ENCODE data around the gene DNAH5.
"Not testable (repeated sequence)": the region's sequence is repeated elsewhere in the genome, so short reads cannot be mapped to it uniquely, and the experiment has no call there.

The DNAH5 gene

GRCh38 chr5:13944560-13945199 is at the start of gene DNAH5:
TSS of gene DNAH5 (minus strand) at chr5:13944688. CDS start at chr5:13944438, 250 bp downstream.
- peak; percentile 31 to 39 for DNase-seq

GRCh38 chr5:13993926-13994325 is 49.4 kb upstream of the DNAH5 start:
- no peak for DNase-seq

DNA sequence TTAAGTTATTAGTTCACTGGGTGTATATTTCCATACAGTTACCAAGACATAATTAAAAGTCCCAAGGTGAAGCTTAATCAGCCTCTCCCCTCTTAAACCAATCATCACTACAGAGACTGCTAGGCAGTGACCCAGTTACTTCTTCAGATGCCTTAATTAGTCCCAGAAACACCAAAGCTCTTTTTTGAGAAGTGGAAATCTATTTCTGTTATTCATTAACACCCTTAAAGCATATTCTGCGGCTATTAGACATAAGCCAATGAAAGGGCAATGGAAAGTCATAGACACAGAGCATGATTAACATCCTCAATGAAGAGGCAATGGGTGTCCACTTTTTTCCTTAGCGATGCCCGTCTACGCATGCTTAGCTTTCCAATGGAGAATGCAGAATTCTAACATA is 48.3 kb upstream of the DNAH5 start:
- DNase-seq: no peak

DNA sequence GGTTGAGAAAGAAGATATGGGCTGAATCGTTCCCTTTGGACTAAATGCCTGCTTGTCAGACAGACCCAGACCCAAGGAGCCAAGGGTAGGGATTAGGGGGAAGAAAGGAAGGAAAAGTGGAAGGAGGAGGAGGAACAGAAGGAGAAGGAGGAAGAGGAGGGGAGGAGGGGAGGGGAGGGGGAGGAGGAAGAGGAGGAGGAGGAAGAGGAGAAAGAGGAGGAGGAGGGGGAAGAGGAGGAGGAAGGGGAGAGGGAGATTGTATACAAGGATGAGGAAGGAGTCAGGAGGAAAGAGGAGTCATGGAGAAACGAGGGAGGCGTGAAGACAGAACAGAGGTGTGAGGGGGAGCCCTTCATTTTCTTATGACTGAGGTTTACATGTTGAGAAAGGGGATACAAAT is 46.9 kb upstream of the DNAH5 start:
- no peak for DNase-seq

DNA sequence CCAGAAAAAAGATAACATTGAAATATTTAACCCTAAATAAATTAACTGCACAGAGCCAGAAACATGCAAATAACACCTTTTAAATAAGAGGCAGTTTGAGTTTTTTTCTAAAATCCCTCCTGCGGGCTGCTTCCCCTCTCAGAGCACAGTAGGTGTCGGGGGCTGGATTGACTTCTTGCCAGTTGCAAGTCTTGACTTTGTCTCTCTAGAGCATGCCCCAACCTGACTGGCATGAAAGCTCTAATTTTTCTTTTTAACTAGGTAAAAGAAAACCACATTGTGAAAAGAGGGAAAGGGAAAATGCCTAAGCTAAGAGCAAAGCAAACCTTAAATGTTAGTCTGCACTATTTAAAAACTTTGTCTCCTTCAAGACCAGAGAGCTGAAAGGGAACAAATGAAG is 46.4 kb upstream of the DNAH5 start:
- no peak for DNase-seq

GRCh38 chr5:13989832-13990231 is 45.3 kb upstream of the DNAH5 start:
- DNase-seq: no peak

- DNase-seq: peak; percentile 12 to 63
Measured at GRCh38 chr5:13987843-13988464, 43.5 kb upstream of the DNAH5 start.

GRCh38 chr5:13985731-13986418 is 41.4 kb upstream of the DNAH5 start:
- DNase-seq: no peak

DNA sequence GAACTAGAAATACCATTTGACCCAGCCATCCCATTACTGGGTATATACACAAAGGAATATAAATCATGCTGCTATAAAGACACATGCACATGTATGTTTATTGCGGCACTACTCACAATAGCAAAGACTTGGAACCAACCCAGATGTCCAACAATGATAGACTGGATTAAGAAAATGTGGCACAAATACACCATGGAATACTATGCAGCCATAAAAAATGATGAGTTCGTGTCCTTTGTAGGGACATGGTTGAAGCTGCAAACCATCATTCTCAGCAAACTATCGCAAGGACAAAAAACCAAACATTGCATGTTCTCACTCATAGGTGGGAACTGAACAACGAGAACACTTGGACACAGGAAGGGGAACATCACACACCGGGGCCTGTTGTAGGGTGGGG is 40.4 kb upstream of the DNAH5 start:
- not testable (repeated sequence) for DNase-seq

DNA sequence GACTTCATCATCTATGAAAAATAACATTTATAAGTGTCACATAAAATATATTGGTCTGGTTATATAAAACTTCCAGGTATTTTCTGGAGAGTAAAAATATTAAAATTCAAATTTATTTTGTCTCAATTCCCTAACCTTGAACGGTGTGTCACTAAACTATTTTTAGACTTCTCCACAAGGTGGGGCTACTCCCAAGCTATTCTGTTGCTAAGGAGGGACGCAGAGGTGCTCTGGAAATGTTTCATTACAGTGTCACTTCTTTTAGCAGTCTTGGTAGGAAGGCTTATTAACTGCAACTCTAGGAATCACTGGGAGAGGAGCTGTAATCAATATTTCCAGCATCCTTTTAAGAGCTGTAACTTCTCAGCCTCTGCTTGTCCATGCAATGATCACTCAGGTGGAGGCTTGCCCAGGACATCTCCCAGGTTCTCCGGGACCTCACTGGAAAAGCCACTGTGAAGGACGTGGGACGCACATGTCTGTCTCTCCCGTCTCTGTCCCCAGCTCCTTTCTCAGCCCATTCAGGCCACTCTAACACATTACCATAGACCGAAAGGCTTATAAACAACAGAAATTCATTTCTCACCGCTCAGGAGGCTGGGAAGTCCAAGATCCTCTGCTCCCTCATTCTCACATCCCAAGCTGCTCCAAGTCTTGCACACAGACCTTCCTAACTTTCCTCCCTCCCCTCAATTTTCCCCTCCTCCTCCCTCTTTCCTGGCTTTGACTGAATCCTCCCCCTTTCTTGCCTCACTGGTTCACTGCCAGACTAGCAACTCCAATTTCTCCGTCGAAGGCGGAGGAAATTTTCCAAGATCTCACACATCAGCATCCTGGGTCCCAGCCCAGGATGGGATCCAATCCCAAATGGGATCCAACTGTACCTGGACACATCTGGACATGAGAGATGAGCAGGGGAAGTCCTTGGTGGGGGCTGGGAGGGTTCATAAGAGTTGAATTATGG is 32.7 kb upstream of the DNAH5 start:
- peak; percentile 26 to 67 for DNase-seq

DNA sequence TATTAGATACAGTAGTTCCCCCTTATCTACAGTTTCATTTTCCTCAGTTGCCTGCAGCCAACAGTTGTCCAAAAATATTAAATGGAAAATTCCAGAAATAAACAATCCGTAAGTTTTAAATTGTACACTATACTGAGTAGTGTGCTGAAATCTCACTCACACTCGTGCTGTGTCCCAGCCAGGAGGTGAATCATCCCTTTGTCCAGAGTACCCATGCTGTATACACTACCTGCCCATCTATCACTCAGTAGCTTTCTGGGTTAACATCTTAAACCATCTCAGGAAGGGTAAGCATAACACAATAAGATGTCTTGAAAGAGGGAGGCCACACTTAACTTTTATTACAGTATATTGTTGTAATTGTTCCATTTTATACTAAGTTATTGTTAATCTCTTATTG is 31.7 kb upstream of the DNAH5 start:
- DNase-seq: no peak

DNA sequence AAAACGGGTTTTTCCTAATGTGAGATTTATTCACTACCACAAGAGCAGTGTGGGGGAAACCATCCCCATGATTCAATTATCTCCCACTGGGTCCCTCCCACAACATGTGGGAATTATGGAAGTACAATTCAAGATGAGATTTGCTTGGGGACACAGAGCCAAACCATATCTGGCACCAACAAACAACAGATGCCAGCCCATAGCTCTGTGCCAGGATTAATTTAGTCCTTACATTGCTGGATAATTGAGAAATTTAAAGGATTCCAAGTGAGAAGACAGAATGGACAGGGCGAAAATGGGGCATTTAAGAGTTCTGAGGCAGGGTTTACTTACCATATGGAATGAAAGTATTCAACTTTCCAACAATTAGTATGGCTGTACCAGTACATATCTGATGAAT is 30.8 kb upstream of the DNAH5 start:
- no peak for DNase-seq

DNA sequence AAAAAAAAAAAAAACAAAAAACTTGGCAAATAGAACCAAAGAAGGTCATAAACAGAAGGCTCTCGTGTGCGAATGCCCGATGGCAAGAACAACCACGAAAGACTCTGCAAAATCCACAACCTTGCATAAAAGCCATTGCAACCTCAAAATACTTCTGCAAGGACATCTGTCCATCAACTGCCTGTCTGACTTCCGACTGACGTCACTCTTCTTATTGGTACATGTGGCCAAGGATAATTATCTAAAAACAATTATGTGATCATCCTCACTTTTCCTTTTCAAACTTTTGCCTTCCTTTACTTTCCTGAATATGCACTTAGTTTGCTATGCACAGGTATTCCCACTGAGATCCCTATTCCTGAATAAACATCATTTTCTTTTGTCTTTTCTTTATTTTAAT is 29.2 kb upstream of the DNAH5 start:
- DNase-seq: no peak

GRCh38 chr5:13972029-13972428 is 27.5 kb upstream of the DNAH5 start:
- DNase-seq: no peak

GRCh38 chr5:13957032-13957645 is 12.7 kb upstream of the DNAH5 start:
- peak; percentile 69 to 83 for DNase-seq

DNA sequence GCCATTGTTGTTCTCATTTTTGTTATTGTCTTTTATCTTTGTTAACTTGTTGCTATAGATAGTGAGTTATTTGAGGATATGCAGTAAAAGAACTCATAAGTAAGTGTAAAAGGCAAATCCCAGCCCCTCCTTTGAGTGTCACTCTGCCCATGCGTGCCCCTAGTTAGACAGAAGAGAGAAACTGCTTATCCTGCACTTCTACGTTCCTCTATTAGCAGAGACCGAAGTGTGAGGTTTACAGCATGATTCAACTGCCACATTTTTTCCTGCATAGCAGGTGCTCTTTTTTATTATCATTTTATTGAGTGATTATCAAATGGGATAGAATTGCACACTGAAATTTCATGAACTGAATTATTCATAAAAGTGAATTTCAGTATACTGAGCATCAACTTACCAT is 12.0 kb upstream of the DNAH5 start:
- no peak for DNase-seq

DNA sequence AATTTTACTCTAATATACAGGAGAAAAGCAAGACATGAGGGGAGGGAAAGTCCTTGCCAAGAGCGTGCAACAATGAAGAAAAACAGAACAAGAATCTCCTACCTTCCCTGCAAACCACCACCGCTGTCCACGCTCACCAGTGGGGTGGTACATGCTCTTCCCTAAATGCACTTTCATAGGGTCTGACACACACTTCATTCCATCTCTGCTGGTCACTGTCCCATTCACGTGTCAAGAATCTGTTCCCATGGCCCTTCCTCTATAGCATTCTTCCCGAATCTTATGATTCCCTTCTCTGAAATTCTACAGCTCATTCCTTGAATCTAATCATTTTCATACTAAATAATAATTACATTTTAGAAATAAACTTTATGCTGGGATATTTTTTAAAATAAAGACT is 11.4 kb upstream of the DNAH5 start:
- no peak for DNase-seq

DNA sequence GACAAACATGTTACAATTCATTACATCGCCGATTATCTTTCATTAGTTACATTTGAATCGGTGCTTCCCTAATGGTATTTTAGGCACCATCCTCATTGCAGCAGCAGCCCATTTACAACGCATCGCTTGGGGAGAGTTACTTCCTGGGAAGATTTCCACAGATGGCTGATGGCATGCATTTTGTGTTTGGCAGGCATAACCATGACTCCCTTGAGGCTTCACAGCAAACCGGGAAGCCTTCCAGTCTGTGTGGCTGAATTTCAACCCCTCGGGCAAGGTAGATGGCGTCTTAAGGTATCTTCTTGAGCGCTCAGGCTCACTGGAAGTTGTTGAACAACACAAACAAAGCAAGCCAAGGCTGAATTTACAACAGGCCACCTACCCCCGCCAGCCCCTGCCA is 1.6 kb upstream of the DNAH5 start:
- no peak for DNase-seq

DNA sequence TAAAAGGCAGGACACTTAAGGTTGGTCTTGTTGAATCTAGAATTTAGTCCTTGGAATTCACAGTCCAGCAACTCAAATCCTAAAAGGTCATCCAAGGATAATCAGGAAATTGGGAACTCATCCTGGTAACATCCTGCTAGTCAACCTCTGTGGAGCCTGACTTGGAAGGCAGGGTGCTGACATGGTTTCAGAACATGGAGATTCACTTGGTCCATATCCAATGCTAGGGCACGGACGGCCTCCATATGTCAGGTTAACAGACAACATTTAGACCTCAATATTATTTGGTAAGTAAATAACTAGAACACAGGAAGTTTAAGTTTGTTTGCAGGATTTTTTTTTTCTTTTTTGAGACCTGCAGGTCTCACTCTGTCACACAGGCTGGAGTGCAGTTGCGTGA is 783 bp upstream of the DNAH5 start:
- DNase-seq: no peak

DNA sequence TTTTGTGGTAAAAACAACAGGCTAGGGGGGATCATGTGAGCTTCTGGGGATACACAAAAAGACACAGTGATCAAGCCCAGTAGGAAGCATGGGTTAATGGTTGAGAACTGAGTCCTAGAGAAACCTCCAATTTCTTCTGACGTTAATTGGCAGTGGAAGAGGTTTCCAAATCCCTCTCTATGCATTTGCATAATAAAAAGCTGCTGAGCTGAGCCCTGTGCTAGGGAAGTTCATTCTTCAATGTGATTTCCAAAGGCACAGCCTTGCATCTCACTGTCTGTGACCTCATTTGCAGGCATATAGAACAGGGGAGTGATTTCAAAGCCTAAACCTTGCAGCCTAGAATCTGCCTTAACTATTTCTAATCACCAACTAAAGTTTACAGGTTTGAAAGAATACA is 812 bp downstream of the DNAH5 start:
- DNase-seq: no peak

- no peak for DNase-seq
Measured at GRCh38 chr5:13941468-13941867, 3.0 kb downstream of the DNAH5 start.

DNA sequence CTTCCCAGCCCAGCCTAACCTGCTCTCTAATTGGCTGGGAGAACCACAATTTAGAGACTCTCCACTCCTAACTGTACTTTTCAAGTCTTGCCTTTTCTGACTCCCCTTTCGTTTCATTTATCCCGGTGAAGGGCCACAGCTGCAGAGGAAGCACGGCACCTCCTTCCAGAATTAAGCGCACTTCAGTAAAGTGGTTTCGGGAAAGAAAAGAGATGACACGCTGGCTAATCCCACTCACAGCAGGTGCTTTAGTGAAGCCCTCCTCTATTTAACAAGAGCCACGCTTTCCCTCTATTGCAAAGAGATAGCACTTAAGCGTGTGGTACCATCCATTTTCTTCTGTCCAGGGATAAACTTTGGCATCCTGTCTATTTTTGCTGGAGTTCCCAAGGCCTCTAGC is 4.8 kb downstream of the DNAH5 start:
- no peak for DNase-seq

DNA sequence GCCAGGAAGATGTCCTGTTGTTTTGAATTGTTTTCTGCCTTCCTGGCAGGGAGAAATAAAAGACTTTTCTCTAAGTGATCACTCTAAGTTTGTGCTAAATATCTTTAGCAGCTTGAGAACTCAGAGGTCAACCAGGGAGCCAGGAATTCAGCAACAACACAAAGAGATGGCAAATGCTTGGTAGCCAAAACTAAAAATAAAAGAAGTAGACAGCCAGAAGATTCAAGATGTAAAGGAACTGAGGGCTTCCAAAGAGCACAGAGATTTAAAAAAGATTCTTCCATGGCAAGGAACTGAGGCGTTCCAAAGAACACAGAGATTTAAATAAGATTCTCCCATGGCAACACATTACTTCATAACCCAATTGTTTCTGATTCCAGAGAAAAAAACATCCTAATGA is 9.6 kb downstream of the DNAH5 start:
- no peak for DNase-seq

Data from NCI-H526 (cell line).